Measurements from ENCODE around the gene CHM.
"Not testable (repeated sequence)": the region's sequence is repeated elsewhere in the genome, so short reads cannot be mapped to it uniquely, and the experiment has no call there.

CHM gene

GRCh38 chrX:85996555-85996954 is 50.8 kb downstream of the CHM start:
- no peak for DNase-seq

- no peak for DNase-seq
These were observed 51.7 kb downstream of the CHM start for GRCh38 chrX:85995641-85996040.

DNA sequence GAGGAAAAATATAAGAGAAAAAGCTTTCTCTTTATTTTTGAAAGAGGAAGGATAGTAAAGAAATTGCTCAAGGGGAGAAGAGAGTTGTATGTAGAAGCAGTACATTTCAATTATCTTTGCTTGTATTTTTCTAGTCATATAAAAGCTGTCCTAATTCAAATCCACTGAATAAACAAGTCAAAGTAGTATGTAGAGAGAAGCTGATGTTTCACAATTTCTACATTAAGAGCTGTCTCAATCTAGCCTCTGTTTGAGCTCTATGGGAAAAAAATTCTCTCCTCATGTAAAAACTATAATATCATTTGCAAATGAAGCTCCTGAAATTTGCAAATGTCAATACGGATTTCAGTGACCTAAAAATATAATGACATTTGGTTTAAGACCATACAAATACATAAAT is 52.6 kb downstream of the CHM start:
- DNase-seq: no peak

- DNase-seq: no peak
These were observed 53.1 kb downstream of the CHM start for GRCh38 chrX:85994228-85994627.

GRCh38 chrX:85993539-85994197 is 53.7 kb downstream of the CHM start:
- DNase-seq: peak; percentile 7

GRCh38 chrX:85992811-85993229 is 54.5 kb downstream of the CHM start:
- peak; percentile 23 for DNase-seq

GRCh38 chrX:85988353-85988752 is 59.0 kb downstream of the CHM start:
- peak; percentile 30 for DNase-seq

DNA sequence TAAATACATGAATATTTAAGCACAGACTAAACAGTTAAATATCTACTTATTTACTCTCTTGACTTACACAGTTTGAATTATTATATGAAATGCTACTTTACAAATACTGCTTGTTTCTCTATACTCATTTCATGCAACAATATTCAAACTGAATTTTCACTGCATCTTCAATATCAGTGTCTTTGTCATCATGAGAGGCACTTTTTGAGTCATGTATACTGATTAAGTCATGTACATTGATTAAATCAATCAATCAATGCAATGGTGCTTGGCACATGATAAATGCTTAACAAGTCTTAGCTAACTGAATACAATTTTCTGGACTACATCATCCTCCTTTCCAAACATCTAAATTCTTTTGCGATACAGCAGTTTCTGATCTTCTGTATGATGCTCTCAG is 67.1 kb downstream of the CHM start:
- DNase-seq: no peak

- DNase-seq: no peak
These were observed 70.1 kb downstream of the CHM start for GRCh38 chrX:85977218-85977617.

DNA sequence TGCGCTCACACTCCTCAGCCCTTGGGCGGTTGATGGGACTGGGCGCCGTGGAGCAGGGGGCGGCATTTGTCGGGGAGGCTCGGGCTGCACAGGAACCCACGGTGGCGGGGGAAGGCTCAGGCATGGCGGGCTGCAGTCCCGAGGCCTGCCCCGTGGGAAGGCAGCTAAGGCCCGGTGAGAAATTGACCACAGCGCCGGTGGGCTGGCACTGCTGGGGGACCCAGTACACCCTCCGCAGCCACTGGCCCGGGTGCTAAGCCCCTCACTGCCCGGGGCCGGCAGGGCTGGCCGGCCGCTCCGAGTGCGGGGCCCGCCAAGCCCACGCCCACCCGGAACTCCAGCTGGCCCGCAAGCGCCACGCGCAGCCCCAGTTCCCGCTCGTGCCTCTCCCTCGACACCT is 75.0 kb downstream of the CHM start:
- not testable (repeated sequence) for DNase-seq

- no peak for DNase-seq
These were observed 82.6 kb downstream of the CHM start for GRCh38 chrX:85964744-85965143.

GRCh38 chrX:85963736-85964135 is 83.6 kb downstream of the CHM start:
- DNase-seq: no peak

- DNase-seq: no peak
These were observed 91.8 kb downstream of the CHM start for GRCh38 chrX:85955510-85955909.

- not testable (repeated sequence) for DNase-seq
These were observed 102.6 kb downstream of the CHM start for GRCh38 chrX:85944751-85945150.

GRCh38 chrX:85941275-85941674 is 106.1 kb downstream of the CHM start:
- no peak for DNase-seq

DNA sequence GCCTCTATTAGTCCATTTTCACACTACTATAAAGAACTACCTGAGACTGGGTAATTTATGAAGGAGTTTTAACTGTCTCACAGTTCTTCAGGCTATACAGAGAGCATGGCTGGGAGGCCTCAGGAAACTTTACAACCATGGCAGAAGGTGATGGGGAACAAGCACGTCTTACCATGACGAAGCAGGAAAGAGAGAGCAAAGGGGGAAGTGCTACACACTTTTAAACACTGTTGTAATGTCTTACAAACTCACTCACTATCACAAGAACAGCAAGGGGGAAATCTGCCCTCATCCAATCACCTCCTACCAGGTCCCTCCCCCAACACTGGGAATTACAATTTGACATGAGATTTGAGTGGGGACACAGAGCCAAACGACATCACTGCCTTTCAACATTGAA is 107.4 kb downstream of the CHM start:
- not testable (repeated sequence) for DNase-seq

GRCh38 chrX:85934399-85934798 is 113.0 kb downstream of the CHM start:
- DNase-seq: not testable (repeated sequence)

- no peak for DNase-seq
These were observed 117.3 kb downstream of the CHM start for GRCh38 chrX:85930099-85930498.

DNA sequence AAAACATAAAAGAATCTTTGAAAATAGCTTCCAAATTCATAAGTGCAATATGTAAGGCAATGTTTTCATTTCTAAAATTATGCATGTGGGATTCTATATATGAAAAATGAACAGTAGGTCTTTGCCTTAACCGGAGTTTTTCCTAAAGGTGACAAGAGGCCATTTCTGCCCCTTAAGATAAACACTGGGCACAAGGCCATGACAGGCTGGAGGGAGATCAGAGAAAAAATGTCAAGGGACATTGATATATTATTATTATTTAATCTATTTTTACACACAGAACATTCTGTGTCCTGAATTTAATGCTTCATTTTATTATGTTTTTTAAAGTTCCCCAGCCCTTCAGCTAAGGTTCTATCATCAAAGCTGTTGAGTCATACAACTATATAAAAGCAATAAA is 118.8 kb downstream of the CHM start:
- DNase-seq: no peak

DNA sequence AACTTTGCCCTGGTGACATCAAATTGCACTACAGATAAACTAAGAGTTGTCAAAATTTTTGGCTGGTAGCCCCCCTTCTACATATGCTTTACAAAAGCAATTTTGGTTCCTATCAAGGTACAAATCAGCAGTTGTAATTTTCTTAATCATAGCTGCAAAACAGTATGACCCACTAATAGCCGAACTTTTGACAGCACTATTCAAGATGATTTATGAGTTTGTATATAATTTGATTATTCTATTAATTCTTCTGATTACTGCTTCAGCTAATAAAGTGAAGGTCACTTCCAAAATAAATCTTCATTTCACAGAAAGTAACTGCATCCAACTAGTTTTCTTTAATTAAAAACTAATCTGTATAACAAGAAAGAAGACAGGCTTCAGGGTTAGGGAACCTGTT is 119.6 kb downstream of the CHM start:
- DNase-seq: no peak

GRCh38 chrX:85922821-85923220 is 124.5 kb downstream of the CHM start:
- no peak for DNase-seq

DNA sequence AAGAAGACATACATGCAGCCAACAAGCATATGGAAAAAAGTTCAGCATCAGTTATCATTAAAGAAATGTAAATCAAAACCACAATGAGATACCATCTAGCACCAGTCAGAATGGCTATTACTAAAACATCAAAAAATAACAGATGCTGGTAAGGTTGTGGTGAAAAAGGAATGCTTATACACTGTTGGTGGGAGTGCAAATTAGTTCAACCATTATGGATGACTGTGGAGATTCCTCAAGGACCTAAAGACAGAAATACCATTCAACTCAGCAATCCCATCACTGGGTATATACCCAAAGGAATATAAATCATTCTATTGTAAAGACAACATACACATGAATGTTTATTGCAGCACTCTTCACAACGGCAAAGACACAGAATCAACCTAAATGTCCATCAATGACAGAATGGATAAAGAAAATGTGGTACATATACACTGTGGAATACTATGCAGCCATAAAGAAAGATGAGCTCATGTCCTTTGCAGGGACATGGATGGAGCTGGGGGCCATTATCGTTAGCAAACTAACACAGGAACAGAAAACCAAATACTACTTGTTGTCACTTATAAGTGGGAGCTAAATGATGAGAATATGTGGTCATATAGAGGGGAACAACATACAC is 130.6 kb downstream of the CHM start:
- DNase-seq: not testable (repeated sequence)

DNA sequence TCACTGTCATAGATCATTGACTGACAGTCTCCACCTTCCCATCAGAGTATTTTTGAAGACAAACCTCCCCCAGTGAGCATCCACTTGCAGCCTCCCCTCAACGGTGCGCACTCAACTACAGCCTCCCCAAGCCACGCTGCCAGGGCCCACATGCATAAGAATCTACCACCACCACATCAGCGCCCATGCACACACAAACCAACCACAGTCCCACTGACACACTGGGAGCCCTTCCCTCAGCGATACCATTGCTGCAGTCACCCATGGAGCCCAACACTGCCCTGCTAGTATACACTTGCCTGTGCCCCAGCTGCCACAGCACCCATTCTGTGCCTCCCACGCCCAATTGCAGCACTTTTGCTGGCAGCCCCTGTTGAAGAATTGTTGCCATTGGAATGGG is 132.9 kb downstream of the CHM start:
- no peak for DNase-seq

DNA sequence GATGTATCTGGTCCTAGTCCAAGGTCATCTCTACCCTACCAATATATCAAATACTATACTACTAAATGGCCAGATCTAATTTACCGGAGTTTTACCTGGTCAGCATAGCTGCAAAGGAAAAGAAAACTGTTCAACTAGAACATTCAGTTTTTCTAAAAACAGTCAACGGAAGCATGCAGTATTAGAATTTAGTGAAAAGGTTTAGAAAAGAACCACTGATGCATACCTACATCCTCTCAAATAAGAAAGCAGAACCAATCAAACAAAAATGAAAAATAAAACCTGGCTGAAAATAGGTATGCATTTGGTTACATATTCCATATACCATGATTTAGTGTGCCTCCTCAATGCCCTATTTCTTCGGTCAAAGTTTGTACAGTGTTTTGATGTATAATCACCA is 140.0 kb downstream of the CHM start:
- no peak for DNase-seq

GRCh38 chrX:85906399-85906798 is 141.0 kb downstream of the CHM start:
- DNase-seq: no peak
